Mesodermal cell (in vitro differentiated cells): Measurements from ENCODE around the gene SARNP. TPM values are rescaled to one million over a fixed set of nuclear protein-coding genes. Genes with fewer than 3 reads are reported as not detected.
A peak's percentile ranks its signal among the peaks of the same experiment; 100 is the strongest.
"Not testable (repeated sequence)": the region's sequence is repeated elsewhere in the genome, so short reads cannot be mapped to it uniquely, and the experiment has no call there.

ENCODE experiments used
- H3K27ac ChIP-seq: 2 replicates; pipeline ENCODE4 v1.7.0; 2013; ENCODE audit warnings: mild to moderate bottlenecking, low read depth, low read length, moderate library complexity; ENCODE audit not compliant: severe bottlenecking
- H3K36me3 ChIP-seq: 2 replicates; pipeline ENCODE4 v1.7.1; 2013; ENCODE audit warnings: mild to moderate bottlenecking, low read length, moderate library complexity; ENCODE audit not compliant: control insufficient read depth, insufficient read depth
- H3K4me1 ChIP-seq: one replicate; pipeline ENCODE4 v1.7.1; 2013; ENCODE audit warnings: mild to moderate bottlenecking, low read length; ENCODE audit not compliant: insufficient read depth, control insufficient read depth, poor library complexity, severe bottlenecking
- H3K4me3 ChIP-seq: 2 replicates; pipeline ENCODE4 v1.7.0; 2013; ENCODE audit warnings: low read length, control low read depth, mild to moderate bottlenecking; ENCODE audit not compliant: insufficient read depth, poor library complexity, severe bottlenecking; ENCODE audit errors: extremely low read depth
- H3K9me3 ChIP-seq: 2 replicates; pipeline ENCODE4 v1.7.1; 2013; ENCODE audit warnings: mild to moderate bottlenecking, low read length, moderate library complexity; ENCODE audit not compliant: control insufficient read depth
- WGBS, 2 experiments: methylation state at CpG; one replicate each; pipeline ENCODE4 v1.1.5; 2013; ENCODE audit warnings: missing lambda C conversion rate in 2 of 2; ENCODE audit not compliant: insufficient coverage in 2 of 2; 5-methylcytosine and 5-hydroxymethylcytosine counted together
- polyA plus RNA-seq, 2 experiments: library from polyadenylated mRNA; stranded (reverse); fragments of 50-300 nt; gene quantifications; one replicate each; pipeline ENCODE4 v1.2.3, GENCODE V29; 2013

SARNP gene
- polyA plus RNA-seq (2013, experiment 1 of 2): 150 TPM
- polyA plus RNA-seq (2013, experiment 2 of 2): 161 TPM

DNA sequence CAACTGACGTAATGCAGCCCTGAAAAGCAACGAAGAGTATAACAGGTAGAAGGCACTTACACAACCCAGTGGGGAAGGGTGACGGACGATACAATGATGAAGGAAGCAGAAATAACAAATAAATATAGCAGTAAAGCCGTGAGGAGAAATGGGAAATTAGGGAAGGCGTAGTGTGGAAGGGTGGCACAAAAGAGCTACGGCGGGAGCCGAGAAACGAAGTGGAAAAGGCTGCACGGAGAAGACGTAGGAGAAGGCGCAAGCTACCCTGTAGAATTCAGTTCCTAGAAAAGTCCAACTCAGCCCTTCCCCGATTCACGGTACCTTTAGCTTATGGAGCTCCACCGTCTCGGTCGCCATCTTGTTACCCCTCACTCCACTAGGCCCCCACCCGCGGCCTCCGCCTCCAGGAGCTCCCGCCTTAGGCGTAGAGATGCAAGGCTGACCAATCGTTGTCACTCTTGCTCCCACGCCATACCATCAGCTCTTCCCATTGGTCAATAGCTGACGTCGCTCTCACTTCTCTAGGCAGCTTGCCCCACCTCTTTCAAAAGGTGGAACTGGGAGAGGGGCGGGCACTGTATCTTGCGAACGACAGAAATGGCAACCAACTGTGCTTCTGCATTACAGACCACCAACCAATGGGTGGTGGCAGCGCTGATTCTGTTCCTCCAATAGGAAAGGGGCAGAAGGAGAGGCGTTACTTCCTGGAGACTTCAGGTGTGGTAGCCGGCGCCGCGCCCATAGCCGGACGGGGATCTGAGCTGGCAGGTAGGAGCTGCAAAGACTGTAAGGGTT lies at the start of gene SARNP, which contains the start of gene ORMDL2:
Gene SARNP (minus strand): TSS at position 380 of the 795 bp plus-strand sequence. CDS start 23 bp downstream, at position 357.
Gene ORMDL2 (plus strand): TSS at position 697 of the 795 bp plus-strand sequence. CDS start 959 bp downstream, outside the sequence.
- Histone ChIP-seq H3K4me3 (peak within 1 kb of the TSS; percentile 97), H3K4me1 (peaks cover 18% of the 10 kb centered on the region), H3K9me3 (no peaks in the 10 kb centered on the region), H3K36me3 (peaks cover 72% of the 10 kb centered on the region), H3K27ac (peak within 1 kb of the TSS; percentile 74)
- WGBS, 2 experiments: 0% methylated on average over 34 to 35 of the region's 38 CpGs

DNA sequence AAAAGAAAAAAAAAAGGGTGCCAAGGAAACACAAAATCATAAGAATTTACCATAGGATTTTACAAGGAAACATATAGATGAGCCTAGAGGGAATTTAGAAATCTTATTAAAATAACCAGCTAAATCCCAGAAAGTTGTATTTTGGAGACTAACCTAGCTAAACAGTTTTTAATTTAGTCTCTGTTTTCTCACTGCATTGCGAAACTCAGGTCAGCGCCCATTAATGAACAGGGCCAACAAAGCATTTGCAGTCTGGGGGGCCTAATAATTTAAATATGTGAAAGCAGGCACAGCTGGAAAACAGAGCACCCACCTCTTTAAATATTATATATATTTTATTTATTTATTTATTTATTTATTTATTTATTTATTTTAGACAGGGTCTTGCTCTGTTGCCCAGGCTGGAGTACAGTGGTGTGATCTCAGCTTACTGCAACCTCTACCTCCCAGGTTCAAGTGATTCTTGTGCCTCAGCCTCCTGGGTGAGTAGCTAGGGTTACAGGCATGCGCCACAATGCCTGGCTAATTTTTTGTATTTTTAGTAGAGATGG lies 49.0 kb upstream of the SARNP start:
- H3K27ac ChIP-seq, H3K4me1 ChIP-seq, H3K36me3 ChIP-seq, H3K9me3 ChIP-seq, H3K4me3 ChIP-seq: not testable (repeated sequence)
- 100% methylated on average over 1 to 2 of the region's 3 CpGs for WGBS, 2 experiments

GRCh38 chr12:55865327-55865726 lies 47.8 kb upstream of the SARNP start:
- no peaks in the 10 kb centered on the region for H3K4me1 ChIP-seq
- H3K36me3 ChIP-seq: no peaks in the 10 kb centered on the region
- 100% methylated on average over 1 of the region's 2 CpGs; no CpG with 5 or more reads in 1 of the 2 experiments for WGBS, 2 experiments
- peaks cover 4% of the 10 kb centered on the region for H3K9me3 ChIP-seq
- H3K4me3 ChIP-seq: no peak overlapping the region
- no peak overlapping the region for H3K27ac ChIP-seq

DNA sequence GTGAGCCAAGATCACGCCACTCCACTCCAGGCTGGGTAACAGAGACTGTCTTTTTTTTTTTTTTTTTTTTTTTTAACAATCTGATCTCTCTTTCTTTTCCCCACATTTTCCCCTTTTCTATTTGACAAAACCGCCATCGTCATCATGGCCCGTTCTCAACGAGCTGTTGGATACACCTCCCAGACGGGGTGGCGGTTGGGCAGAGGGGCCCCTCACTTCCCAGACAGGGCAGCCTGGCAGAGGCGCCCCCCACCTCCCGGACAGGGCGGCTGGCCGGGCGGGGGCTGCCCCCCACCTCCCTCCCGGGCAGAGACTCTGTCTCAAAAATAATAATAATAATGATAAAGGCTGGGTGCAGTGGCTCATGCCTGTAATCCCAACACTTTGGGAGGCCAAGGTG lies 45.4 kb upstream of the SARNP start:
- not testable (repeated sequence) for H3K4me3 ChIP-seq, H3K9me3 ChIP-seq, H3K27ac ChIP-seq, H3K4me1 ChIP-seq, H3K36me3 ChIP-seq
- WGBS, 2 experiments: 67 to 96% methylated on average over 1 to 4 of the region's 13 CpGs

GRCh38 chr12:55862286-55862685 lies 44.8 kb upstream of the SARNP start:
- Histone ChIP-seq H3K4me3 (no peak overlapping the region), H3K4me1 (no peaks in the 10 kb centered on the region), H3K36me3 (no peaks in the 10 kb centered on the region), H3K27ac (no peak overlapping the region), H3K9me3 (peaks cover 4% of the 10 kb centered on the region)

DNA sequence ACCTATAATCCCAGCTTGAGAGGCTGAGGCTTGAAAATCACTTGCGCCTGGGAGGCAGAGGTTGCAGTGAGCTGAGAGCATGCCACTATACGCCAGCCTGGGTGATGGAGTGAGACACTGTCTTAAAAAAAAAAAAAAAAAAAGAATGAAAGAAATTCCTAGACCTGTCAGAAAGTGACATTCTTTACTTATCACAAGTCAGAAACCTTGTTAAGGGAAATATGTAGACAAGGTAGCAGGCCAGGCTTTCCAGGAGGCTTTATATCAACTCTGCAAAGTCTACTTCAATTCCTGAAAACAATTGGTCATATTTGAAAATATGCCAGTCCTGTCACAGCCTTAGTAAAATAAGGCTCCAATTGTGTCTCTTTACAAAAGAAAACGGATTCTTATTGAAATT lies 44.3 kb upstream of the SARNP start:
- WGBS, 2 experiments: 91% methylated on average over 1 of the region's 3 CpGs; no CpG with 5 or more reads in 1 of the 2 experiments
- Histone ChIP-seq H3K4me3 (no peak overlapping the region), H3K4me1 (no peaks in the 10 kb centered on the region), H3K27ac (no peak overlapping the region), H3K36me3 (no peaks in the 10 kb centered on the region), H3K9me3 (peaks cover 4% of the 10 kb centered on the region)

- peaks cover 4% of the 10 kb centered on the region for H3K9me3 ChIP-seq
- no peaks in the 10 kb centered on the region for H3K4me1 ChIP-seq
- H3K36me3 ChIP-seq: no peaks in the 10 kb centered on the region
- WGBS, 2 experiments: 92 to 94% methylated on average over 7 of the region's 8 CpGs
- no peak overlapping the region for H3K27ac ChIP-seq
- no peak overlapping the region for H3K4me3 ChIP-seq
Measured at GRCh38 chr12:55861396-55861795, 43.9 kb upstream of the SARNP start.

DNA sequence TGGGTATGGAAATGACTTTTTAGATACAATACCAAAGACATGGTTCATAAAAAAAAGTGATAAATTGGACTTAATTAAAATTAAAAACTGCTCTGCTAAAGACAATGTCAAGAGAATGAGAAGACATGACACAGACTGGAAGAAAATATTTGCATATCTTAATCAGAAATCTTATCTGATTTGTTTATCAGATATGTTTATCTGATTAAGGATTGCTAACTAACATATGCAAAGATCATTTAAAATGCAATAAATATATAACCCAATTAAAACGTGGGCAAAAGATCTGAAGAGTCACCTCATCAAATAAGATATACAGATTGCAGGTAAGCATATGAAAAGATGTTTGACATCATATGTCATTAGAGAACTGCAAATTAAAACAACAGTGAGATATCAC lies 35.2 kb upstream of the SARNP start:
- H3K27ac ChIP-seq: no peak overlapping the region
- WGBS, 2 experiments: no CpG with 5 or more reads among the region's 1 CpG
- H3K4me3 ChIP-seq: no peak overlapping the region
- peaks cover 15% of the 10 kb centered on the region for H3K4me1 ChIP-seq
- H3K9me3 ChIP-seq: no peaks in the 10 kb centered on the region
- H3K36me3 ChIP-seq: no peaks in the 10 kb centered on the region

DNA sequence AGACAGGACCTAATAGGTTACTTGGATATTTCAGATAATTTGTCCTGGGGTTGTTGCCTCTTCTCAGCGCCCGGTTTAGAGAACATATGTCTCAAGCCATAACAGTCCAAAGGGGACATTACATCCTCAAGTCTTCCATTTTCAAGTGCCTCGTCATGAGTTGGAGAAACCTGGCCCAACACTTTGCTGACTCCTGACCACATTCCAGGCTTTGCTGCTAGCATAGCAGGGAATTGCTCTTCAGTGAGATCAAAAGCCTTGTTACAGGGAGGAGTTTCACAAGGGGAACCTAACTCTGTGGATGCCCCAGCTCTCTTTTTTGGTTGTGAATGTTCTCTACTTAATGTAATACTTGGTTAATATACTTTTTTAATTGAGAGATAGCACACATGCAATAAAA lies 33.4 kb upstream of the SARNP start:
- WGBS, 2 experiments: 87 to 92% methylated on average over 2 to 3 of the region's 3 CpGs
- Histone ChIP-seq H3K27ac (no peak overlapping the region), H3K4me3 (no peak overlapping the region)

GRCh38 chr12:55850401-55850800 lies 32.9 kb upstream of the SARNP start:
- Histone ChIP-seq H3K4me1 (peaks cover 30% of the 10 kb centered on the region), H3K9me3 (no peaks in the 10 kb centered on the region), H3K36me3 (no peaks in the 10 kb centered on the region), H3K27ac (no peak overlapping the region), H3K4me3 (no peak overlapping the region)
- no CpG with 5 or more reads among the region's 1 CpG for WGBS, 2 experiments

More for the DNA sequence above, 33.4 kb upstream of the SARNP start:
- Histone ChIP-seq H3K9me3 (no peaks in the 10 kb centered on the region), H3K36me3 (no peaks in the 10 kb centered on the region), H3K4me1 (peaks cover 30% of the 10 kb centered on the region)
